GM19240 (cell line): ENCODE results near the gene LRRK1.

Experiments
- DNase-seq: peaks from one replicate; pipeline ENCODE4 v3.0.0; 2011; ENCODE audit warnings: low spot score; ENCODE audit not compliant: insufficient read length

The LRRK1 gene

DNA sequence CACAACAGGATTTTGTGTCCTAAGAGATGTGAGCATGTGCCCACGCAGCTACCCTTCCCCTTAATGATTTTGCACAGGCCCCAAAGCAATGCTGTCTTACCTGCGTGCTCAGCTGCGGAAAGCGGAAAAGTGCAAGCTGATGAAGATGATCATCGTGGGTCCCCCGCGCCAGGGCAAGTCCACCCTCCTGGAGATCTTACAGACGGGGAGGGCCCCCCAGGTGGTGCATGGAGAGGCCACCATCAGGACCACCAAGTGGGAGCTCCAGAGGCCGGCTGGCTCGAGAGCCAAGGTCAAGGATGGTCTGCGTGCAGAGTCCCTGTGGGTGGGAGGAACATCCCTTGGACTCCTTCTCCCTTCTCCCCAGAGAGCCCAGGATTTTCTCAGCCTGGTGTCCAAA is 103.1 kb downstream of the LRRK1 start:
- no peak for DNase-seq

DNA sequence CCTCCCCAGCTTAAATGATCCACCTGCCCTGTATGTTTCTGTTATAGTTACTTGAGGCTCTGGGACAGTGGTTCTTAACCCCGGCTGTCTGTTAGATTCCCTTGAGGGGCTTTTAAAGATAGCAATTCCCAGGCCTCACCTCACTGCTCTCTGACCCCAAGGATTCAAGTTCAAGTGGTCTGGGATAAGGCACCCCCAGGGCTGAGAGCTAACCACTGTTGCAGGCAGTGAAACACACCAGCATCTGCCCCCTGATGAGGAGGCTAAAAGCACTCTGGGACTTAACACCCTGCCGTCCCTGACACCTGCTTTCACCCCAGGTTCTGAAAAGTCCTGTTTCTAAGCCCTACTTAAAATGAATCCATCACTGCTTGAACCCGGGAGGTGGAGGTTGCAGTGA is 103.7 kb downstream of the LRRK1 start:
- no peak for DNase-seq

DNA sequence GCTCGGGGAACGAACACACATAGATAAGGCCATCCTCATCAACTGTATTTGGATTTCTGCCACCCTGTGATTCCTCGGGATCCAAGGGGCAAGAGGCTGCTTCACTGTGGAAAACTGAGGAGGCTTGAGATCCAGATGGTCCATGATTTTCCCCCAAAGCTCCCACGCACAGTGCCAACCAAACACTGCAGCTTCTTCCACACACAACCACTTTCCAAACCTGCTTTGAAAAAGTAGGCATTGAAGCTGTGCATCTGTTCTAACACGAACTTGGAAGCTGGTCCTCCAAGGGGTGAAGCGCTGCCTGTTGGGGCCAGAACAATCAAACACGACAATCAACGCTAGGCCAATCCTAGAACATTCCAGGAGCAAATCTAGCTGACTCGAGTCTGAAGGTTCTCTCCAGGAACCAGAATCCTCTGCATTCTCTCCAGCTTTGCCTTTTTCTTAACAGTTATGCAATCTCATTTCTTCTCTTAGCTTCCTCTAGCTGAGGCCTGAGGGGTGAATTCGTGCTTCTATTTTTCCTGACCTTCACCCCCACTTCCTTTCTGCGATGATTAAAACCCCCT is 104.4 kb downstream of the LRRK1 start:
- no peak for DNase-seq

DNA sequence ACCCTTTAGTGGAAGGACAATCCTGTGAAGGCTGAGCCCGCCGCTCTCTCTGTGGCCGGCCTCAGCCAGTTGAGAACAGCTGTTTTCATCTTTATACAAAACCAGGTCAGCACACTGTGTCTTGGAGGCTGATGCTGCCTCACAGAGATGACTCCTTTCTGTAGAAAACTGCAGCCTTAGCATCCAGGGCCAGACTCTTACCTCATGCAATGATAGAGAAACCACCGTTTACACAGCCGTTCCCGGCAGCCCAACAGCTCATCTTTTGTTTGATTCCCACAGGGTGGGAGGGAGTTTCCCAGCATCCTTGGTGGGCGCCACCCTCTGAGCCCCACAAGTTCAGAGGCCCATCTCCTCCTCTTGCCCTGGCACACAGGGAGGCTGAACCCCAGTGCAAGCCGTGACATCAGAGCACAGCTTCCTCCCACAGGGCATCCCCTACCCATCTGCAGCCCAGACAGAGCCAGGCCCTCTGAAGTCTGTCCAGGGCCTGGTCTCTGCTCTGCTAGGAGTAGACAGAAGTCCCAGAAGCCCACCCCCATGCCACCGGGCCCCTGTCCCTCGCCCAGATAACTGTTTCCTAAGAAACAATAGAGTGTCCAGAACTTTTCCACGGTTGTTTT is 105.0 kb downstream of the LRRK1 start:
- no peak for DNase-seq

DNA sequence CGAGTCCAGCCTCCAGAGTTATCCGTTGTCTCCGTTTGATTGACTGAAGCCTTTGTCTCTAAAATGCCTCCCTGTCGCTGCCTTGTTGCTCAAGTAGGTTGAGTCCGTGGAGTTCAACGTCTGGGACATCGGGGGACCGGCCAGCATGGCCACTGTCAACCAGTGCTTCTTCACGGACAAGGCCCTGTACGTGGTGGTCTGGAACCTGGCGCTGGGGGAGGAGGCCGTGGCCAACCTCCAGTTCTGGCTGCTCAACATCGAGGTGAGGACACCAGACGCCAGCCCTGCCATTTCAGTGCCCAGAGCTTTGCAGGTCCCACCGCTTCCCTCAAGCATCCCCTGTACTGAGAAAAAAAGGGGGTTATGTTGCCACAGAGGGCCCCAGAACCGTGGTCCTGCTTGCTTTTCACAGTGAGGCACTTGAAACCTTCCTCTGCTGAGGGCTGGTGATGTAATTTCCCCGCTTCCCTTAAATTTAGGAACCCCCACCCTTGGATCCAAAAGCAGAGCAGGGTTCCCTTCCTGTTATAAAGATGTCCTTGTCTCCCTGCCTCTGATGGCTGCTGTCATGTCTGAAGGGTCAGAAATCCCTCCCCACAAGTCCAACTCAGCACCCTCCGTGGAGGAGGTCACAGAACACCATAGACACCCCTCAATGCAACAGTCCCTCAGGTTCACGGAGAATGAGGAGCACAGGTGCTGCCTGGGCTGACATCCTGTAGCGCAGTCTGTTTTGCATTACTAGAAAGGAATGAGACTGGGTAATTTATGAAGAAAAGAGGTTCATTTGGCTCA is 105.7 kb downstream of the LRRK1 start:
- no peak for DNase-seq

DNA sequence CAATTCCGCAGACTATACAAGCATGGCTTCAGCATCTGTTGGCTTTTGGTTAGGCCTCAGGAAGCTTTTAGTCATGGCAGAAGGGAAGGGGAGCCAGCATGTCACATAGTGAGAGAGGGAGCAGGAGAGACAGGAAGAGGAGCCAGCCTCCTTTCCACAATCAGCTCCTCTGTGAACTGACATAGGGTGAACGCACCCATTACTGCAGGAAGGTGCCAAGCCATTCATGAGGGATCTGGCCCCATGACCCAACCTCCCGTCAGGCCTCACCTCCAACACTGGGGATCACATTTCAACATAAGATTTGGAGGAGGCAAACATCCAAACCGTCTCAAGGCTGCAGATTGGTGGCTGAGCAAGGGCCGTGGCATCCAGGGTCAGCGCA is 106.3 kb downstream of the LRRK1 start:
- no peak for DNase-seq

DNA sequence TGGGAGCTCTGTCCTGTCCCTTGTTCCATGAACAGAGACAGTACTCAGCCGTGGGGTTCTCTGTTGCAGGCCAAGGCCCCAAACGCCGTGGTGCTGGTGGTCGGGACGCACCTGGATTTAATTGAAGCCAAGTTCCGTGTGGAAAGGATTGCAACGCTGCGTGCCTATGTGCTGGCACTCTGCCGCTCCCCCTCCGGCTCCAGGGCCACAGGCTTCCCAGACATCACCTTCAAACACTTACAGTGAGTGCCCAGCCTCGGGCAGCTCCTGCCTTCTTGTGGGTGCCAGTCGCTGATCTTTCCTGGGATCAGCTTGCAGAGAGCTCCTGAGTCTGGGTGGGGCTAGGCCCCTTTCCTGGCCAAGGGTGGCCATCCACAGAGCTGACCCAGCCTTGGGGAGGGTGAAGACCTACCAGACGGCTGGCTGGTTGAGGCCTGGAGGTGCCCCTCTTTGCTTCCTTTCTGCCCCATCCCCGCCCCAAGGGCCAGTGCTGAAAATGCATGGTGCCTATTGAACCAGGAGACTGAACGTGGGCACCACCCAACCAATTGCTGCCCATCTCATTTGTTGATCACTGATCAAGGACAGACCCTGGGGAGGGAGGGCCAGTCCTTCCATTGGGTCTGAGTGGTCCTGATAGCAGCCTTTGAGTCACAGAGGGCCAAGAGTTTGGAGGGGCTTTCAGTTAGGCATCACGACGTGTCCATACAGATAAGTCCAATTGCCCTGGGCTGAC is 106.9 kb downstream of the LRRK1 start:
- DNase-seq: no peak

DNA sequence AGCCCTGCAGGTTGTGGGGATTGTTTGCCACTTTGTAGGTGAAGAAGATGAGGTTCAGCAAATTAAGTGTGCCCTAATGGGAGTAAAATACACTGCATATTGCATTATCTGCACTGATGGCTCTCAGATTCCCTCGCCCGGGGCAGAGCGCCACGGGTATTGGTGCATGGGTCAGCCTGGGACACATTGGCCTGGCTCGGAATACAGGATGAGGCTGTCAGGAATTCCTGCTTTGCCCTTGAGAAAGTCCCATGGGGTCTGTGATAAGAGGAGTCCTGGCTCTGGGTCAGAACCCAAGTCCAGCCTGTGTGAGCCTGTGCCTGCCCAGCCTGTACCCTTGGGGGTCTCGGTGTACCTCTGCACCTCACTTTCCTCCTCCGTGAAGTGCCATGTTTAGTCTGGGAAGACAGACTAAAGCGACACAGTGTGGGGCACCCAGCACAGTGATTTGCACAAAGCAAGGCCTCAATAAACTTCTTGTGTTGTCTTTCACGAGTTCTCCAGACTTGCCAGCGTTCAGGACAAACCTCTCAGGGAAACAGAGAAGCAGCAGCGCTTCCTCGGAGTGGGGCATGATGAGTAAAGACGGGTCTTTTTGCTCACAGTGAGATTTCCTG is 107.6 kb downstream of the LRRK1 start:
- DNase-seq: no peak

DNA sequence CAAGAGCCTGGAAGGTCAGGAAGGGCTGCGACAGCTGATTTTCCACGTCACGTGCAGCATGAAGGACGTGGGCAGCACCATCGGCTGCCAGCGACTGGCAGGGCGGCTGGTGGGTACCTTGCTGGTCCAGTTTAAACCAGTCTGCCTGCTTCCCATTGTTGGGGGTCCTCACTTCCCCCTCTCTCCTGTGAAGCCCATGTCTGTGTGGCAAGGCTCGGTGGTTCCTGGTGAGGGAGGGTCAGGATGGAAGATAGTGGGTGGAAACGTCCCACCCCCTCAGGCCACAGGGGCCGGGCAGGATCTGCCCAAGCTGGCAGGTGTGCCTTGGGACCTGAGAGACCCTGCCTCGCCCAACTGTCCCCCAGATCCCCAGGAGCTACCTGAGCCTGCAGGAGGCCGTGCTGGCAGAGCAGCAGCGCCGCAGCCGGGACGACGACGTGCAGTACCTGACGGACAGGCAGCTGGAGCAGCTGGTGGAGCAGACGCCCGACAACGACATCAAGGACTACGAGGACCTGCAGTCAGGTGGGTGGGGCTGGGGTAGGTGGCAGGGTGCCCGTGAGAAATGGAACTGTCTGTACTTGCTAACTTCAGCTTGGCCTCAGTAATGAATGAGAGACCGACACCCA is 108.2 kb downstream of the LRRK1 start:
- DNase-seq: no peak

DNA sequence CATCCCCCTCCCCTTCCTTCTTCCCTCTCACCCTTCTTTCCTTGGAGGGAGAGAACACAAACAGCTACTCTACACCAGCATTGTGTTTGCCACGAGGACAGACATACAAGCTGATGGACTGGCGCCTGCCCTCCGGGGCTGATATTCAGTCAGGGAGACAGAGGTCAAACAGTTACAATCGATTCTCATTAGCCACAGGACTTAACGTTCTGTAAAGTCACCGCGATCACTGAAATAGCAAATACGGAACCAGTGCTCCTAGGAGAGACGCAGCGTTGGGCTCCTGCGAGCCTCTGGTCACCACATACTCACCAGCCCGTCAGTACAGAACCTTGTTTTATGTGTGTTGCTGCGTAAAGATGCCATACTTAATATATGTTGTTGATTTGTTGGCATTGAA is 108.8 kb downstream of the LRRK1 start:
- DNase-seq: no peak

DNA sequence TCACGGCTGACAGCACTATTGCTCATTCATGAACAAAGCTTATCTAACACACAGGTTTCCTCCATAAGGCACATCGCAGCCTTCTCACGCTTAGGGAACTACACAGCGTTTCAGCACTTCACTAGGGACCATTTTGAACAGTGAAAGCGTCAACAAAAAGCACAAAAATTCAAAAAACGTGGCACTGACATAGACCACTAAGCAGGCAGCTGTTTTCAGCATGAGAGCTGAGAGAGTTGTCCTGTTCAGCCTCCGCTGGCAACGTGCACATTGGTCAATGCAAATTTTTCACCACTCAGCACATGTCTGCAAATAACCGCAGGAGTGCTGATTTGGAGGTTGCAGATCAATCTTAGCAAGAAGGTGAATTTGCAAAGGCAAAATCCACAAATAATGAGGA is 109.2 kb downstream of the LRRK1 start:
- no peak for DNase-seq

DNA sequence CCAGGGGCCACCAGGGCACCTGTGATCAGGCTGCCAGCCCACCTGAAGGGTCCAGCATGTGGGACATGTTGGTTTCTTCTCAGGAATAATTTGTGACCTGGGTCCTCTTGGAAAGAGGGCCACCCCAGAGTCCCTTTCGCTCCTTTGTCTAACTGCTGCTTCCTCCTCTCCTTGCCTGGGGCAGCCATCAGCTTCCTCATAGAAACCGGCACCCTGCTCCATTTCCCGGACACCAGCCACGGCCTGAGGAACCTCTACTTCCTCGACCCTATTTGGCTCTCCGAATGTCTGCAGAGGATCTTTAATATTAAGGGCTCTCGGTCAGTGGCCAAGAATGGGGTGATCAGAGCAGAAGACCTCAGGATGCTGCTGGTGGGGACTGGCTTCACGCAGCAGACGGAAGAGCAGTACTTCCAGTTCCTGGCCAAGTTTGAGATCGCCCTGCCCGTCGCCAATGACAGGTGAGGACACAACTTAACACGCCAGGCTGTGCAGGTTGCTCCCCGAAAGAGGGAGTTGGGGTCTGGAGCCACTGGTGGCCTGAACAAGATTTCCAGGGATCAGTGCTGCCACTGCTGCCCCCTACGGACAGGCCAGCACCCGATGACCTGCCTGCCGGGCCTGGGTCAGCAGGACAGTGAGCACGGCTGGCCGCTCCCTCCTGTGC is 109.7 kb downstream of the LRRK1 start:
- DNase-seq: no peak

DNA sequence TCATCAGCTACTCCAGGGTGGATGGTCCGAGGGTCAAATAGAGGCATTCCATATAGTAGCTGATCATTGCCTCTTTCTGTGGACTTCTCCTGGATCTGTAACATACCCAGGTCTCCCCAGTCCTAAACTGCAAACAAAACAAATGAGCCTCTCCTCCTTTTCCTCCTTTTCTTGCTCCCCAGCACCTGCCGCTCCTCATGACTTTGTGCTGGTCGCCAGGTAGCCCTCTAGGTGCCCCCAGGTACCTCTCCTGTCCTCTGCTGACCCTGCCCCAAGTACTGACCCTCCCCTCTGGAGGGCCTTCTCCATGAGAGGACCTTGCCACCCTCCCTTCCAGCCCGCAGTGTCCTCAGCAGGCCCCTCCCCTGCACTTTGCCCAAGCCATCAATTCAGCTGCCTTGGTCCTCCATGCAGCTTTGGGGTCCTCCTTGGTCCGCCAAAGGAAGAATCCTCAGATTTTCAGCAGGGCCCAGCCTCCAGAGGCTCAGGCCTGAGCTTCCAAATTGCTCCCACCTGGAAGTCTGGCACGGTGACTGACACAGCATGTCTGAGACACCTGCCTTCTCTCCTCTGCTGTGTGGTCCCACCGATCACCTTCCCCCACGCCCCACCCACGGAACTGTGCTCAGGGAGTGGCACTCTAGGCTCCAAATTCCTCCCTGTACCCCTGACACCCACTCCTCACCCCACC is 111.0 kb downstream of the LRRK1 start:
- no peak for DNase-seq

DNA sequence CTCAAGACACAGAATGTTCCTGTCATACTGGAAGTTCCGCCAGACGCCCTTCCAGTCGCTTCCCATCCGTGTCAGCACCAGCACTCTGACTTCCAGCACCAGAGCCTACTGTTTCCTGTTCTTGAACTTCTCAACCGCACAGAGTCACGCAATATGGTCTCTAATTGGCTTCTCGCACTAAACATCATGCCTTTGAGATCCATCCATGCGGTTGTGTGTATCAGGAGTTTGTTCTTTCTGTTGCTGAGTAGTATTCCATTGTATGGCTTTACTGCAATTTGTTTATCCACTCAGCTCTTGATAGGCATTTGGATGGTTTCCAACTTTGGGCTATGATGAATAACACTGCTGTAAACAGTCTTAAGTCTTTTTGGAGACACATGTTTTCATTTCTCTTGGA is 112.1 kb downstream of the LRRK1 start:
- no peak for DNase-seq

DNA sequence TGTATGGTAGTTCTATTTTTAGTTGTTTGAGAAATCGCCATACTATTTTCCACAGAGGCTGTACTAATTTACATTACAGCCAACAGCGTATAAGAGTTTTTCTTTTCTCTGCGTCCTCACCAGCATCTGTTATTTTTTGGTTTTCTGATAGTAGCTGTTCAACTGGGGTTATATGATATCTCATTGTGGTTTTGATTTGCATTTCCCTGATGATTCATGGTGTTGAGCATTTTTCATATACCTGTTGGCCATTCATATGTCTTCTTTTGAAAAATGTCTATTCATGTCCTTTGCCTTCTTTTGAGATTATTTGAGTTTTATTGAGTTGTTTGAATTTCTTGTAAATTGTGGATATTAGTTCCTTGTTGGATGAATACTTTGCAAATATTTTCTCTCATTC is 114.6 kb downstream of the LRRK1 start:
- DNase-seq: no peak

DNA sequence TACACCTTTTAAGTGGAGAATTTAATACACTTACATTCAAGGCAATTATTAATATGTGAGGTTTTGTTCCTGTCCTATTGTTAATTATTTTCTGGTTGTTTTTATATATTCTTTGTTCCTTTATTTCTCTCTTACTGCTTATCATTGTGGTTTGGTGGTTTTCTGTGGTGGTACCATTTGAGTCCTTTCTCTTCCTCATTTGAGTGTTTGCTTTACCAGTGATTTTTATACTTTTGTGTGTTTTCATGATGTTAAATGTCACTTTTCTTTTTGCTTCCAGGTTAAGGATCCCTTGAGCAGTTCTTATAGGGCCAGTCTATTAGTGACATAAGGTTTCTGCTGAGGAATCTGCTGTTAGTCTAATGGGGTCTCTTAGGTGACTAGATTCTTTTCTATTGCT is 116.5 kb downstream of the LRRK1 start:
- DNase-seq: no peak

DNA sequence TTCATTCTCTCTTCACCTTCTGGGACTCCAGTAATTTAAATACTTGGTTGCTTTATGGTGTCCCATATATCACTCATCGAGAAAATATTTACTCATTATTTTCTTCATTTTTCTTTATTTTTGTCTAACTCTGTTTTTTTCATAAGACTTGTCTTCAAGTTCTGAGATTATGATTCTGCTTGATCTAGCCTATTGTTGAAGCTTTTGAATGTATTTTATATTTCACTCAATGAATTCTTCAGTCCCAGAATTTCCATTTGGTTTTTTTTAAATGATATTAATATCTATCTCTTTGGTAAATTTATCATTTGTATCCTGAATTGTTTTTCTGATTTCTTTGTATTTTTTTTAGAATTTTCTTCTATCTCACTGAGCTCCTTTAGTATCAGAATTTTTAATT is 117.0 kb downstream of the LRRK1 start:
- DNase-seq: no peak

DNA sequence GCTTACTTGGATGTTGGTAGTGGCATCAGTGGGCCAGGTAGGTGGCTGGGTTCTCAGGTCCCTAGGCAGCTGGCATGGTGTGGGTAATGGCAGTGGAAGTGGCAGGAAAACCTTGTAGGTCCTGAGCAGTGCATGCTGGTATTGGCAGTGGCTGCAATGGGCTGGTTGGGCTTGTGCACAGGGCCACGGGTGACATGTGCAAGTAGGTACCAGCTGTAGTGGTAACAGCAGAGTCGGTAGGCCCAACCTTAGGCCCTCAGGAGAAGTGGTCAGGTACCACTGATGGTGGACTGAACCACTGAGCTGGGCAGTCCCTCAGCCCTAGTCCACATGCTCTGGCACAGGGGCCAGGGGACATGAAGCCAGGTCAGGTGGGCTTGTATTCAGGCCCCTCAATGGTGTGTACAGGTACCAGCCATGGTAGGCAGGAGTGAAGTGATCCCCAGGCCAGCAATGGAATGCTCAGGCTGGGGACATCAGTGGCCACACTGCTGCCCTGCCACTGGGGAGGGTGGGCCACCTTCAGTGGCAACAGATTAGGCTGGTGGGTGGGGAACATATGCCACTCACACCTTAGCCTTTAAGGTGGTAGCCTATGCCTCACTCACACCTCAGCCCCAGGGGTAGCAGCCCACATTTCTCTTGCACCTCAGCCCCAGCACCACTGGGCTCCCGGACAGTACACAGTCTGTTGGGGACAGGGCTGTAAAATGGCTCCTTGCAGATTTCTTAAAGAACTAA is 118.1 kb downstream of the LRRK1 start:
- DNase-seq: no peak

DNA sequence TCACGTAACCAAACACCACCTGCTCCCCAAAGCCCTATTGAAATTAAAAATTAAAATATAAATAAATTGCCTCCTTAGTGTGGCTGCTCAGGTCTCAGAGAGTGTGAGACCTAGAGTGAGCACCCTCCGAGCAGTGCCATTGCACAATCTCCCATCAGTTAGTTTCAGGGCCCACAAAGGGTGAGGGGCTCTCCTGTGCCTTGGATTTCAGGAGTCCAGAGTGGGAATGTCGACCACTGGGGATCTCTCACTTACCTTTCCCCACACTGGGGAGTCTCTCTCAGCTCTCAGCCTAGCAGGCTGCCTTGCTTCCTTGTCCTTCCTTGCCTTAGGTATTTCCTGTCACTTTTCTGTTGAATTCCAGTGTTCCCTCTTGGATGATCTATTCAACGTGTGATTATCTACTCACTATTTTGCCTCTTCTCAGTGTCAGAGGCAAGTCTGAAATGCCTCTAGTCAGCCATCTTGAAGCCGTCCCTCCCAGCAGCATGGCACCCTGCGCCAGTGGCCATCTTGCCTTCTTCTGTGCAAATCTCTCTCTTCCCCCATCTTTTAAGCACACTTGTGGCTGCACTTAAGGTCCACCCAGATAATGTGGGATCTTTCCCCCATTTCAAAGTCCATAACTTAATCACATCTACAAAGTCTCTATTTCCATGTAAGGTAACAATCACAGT is 119.3 kb downstream of the LRRK1 start:
- DNase-seq: no peak
